ENCODE results near the gene ERC1.

ERC1 gene

DNA sequence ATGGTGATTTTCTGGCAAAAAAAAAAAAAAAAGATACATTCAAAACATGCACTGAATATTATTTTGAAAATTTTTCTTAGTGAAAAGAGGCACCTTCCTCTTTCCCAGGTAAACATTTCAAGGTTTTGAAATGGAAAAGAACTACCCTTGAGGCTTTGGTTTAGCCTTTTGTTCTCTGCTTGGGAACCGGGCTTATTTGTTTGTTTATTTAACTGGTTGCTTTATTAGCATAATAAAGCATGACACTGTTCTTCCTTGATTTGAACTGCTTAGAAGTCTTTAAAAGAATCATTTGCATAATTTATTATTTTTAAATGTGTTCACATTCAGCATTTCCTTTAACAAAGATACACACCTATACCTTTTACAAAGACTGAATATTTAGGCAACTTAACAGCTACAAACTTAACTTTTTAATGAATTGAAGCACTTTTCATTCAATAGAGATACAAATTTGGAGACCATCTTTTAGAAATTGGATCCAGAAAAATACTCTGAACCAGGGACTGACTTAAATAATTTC, 428.9 kb downstream of the ERC1 start:
- Mint-ChIP-seq H3K4me1 (ENCODE audit: low read depth) (peaks cover 5% of the 10 kb centered on the region), H3K36me3 (ENCODE audit: low read depth) (peaks cover 24% of the 10 kb centered on the region), H3K27me3 (ENCODE audit: low read depth) (no peaks in the 10 kb centered on the region), H3K27ac (no peak overlapping the region), H3K9me3 (peaks cover 19% of the 10 kb centered on the region), H3K4me3 (no peak overlapping the region)
- no peak for DNase-seq (ENCODE audit: low spot score)

- Mint-ChIP-seq H3K4me3 (no peak overlapping the region), H3K36me3 (ENCODE audit: low read depth) (peaks cover 24% of the 10 kb centered on the region), H3K9me3 (peaks cover 19% of the 10 kb centered on the region), H3K4me1 (ENCODE audit: low read depth) (peaks cover 7% of the 10 kb centered on the region), H3K27me3 (ENCODE audit: low read depth) (no peaks in the 10 kb centered on the region), H3K27ac (no peak overlapping the region)
- no peak for DNase-seq (ENCODE audit: low spot score)
Measured at GRCh38 chr12:1421091-1421846, 430.2 kb downstream of the ERC1 start.

DNA sequence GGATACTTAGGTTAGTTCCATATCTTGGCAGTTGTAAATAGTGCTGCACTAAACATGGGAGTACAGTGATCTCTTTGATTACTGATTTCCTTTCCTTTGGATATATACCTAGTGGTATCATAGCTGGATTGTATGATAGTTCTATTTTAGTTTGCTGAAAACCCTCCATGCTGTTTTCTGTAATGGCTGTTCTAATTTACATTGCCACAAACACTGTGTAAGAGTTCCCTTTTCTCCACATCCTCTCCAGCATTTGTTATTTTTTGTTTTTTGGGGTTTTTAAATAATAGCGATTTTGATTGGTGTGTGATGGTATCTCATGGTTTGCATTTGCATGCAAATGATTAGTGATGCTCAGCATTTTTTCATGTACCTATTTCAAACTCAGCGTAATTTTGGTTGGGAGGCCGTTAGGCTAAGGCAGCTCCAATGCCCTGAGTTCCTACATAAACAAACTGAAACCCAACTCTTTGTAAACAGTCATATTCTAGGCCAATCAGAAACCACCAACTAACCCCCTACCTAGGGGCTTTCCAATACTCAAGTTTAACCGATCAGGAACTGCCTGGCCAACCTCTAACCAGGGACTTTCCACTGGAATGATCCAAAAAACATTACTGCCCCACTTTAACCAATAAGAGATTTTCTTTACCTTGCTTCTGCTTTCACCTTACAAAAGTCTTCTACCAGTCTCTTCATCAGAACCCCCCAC, 431.7 kb downstream of the ERC1 start:
- Mint-ChIP-seq H3K4me3 (no peak overlapping the region), H3K9me3 (peaks cover 19% of the 10 kb centered on the region), H3K27me3 (ENCODE audit: low read depth) (no peaks in the 10 kb centered on the region), H3K36me3 (ENCODE audit: low read depth) (peaks cover 22% of the 10 kb centered on the region), H3K4me1 (ENCODE audit: low read depth) (peaks cover 7% of the 10 kb centered on the region), H3K27ac (no peak overlapping the region)
- no peak for DNase-seq (ENCODE audit: low spot score)

GRCh38 chr12:1424674-1425395, 433.8 kb downstream of the ERC1 start:
- peaks cover 19% of the 10 kb centered on the region for H3K9me3 Mint-ChIP-seq
- H3K4me3 Mint-ChIP-seq = no peak overlapping the region
- no peaks in the 10 kb centered on the region for H3K27me3 Mint-ChIP-seq (ENCODE audit: low read depth)
- H3K4me1 Mint-ChIP-seq (ENCODE audit: low read depth) = peaks cover 7% of the 10 kb centered on the region
- H3K36me3 Mint-ChIP-seq (ENCODE audit: low read depth) = peaks cover 22% of the 10 kb centered on the region
- DNase-seq (ENCODE audit: low spot score) = no peak
- H3K27ac Mint-ChIP-seq = no peak overlapping the region

DNA sequence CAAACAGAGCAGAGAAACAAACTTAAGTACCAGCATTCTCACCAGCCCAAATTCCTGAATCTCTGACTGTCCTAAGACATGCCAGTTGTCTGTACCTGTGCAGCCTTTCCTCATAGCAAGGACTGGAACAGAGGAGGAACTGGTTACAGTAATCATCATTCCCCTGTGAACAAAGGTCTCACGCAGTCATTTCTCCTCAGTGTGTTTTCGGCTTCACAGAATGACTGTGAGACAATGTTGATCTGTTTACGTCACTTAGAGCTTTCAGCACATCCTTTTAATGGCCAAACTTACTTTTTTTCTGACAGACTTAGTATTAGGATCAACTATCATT, 434.3 kb downstream of the ERC1 start:
- no peak for DNase-seq (ENCODE audit: low spot score)
- Mint-ChIP-seq H3K9me3 (peaks cover 19% of the 10 kb centered on the region), H3K4me1 (ENCODE audit: low read depth) (peaks cover 7% of the 10 kb centered on the region), H3K27ac (no peak overlapping the region), H3K36me3 (ENCODE audit: low read depth) (peaks cover 21% of the 10 kb centered on the region), H3K4me3 (no peak overlapping the region), H3K27me3 (ENCODE audit: low read depth) (no peaks in the 10 kb centered on the region)

DNA sequence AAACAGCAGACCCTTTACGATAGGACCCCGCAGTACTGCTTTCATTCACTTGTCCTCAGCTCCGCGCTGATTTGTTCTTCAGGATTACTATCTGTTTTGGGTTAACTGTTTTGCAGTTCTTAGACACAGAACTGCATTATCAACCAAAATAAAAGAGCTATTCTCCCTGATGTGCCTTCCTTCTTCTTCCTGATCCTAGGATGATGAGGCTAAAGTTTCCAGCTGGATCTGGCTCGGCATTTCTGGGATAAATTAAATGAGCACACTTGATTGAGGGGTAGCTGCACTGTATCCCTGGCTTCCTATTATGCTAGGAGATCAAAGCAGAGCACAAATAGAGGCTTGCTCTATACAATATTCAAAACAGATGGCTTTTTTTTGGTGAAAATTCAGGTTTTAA, 437.6 kb downstream of the ERC1 start:
- H3K4me3 Mint-ChIP-seq = no peak overlapping the region
- peaks cover 2% of the 10 kb centered on the region for H3K4me1 Mint-ChIP-seq (ENCODE audit: low read depth)
- no peaks in the 10 kb centered on the region for H3K27me3 Mint-ChIP-seq (ENCODE audit: low read depth)
- no peaks in the 10 kb centered on the region for H3K9me3 Mint-ChIP-seq
- DNase-seq (ENCODE audit: low spot score) = no peak
- H3K36me3 Mint-ChIP-seq (ENCODE audit: low read depth) = peaks cover 1% of the 10 kb centered on the region
- no peak overlapping the region for H3K27ac Mint-ChIP-seq

DNA sequence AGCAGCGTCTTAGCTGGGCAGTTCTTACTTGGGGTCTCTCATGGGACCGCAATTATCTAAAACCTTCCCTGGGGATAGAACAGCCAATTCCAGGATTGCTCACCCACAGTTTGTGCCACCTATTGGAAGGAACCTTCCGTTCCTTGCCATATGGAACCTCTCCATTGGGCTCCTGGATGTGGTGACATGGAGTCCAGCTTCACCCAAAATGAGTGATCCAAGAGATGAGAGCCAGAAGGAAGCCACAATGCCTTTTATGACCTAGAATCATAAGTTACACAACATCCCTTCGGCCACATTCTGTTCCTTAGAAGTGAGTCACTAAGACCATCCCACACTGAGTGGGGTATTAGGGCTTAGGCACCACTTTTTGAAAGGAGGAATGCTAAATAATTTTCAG, 439.0 kb downstream of the ERC1 start:
- H3K27me3 Mint-ChIP-seq (ENCODE audit: low read depth) = no peaks in the 10 kb centered on the region
- H3K36me3 Mint-ChIP-seq (ENCODE audit: low read depth) = no peaks in the 10 kb centered on the region
- no peaks in the 10 kb centered on the region for H3K9me3 Mint-ChIP-seq
- no peak overlapping the region for H3K4me3 Mint-ChIP-seq
- no peak overlapping the region for H3K27ac Mint-ChIP-seq
- H3K4me1 Mint-ChIP-seq (ENCODE audit: low read depth) = peaks cover 2% of the 10 kb centered on the region
- DNase-seq (ENCODE audit: low spot score) = no peak

DNA sequence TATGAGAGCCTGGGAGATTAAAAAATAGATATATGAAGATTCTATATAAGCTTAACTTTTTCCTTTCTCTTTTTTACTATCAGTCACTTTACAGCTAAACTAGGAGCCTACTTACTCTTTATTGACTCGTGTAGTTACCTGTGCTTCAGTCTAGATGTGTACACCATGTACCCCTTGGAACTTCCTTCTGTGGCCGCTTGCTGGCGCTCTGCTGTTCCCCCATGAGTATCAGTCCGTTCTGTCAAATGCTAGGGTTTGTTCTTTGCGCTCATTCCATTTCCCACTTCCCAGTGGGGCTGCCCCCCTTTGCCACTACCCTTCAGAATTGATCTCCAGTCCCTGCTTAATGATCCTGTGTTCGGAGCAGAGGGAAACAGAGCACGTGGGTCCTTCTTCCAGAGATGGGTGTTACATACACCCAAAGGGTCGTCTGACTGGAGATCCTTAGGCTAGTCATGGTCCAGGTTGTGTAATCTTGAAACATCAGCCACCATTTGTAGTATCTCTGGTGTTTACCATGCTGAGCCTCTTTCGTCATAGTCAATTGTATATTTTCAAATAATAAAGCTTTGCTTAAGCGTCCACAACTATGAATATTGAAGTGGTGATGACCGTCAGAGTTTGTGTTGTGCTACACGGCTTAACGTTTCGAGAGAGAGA, 443.4 kb downstream of the ERC1 start:
- no peak for DNase-seq (ENCODE audit: low spot score)
- H3K36me3 Mint-ChIP-seq (ENCODE audit: low read depth) = no peaks in the 10 kb centered on the region
- no peak overlapping the region for H3K27ac Mint-ChIP-seq
- H3K4me3 Mint-ChIP-seq = no peak overlapping the region
- H3K27me3 Mint-ChIP-seq (ENCODE audit: low read depth) = no peaks in the 10 kb centered on the region
- H3K9me3 Mint-ChIP-seq = no peaks in the 10 kb centered on the region
- no peaks in the 10 kb centered on the region for H3K4me1 Mint-ChIP-seq (ENCODE audit: low read depth)

DNA sequence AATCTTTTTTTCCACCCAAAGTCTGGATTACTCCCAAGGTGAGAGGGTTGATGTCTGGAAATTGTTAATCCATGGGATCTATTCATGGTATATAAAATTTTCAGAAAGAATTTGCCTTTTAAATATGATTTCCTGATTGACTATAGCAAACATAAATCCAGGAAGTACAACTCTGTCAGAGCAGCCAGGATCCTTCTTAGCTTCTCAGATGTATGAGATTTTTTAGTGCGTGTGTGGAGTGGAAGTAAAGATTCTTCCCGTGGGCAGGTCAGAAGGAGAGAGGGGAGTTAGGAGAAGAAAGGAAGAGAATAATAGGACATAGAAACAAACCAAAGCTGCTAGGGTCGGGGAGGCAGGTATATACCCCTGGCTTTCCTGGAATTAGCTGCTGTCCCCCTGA, 444.0 kb downstream of the ERC1 start:
- DNase-seq (ENCODE audit: low spot score) = no peak
- Mint-ChIP-seq H3K9me3 (no peaks in the 10 kb centered on the region), H3K4me1 (ENCODE audit: low read depth) (no peaks in the 10 kb centered on the region), H3K27ac (no peak overlapping the region), H3K36me3 (ENCODE audit: low read depth) (no peaks in the 10 kb centered on the region), H3K4me3 (no peak overlapping the region), H3K27me3 (ENCODE audit: low read depth) (no peaks in the 10 kb centered on the region)

DNA sequence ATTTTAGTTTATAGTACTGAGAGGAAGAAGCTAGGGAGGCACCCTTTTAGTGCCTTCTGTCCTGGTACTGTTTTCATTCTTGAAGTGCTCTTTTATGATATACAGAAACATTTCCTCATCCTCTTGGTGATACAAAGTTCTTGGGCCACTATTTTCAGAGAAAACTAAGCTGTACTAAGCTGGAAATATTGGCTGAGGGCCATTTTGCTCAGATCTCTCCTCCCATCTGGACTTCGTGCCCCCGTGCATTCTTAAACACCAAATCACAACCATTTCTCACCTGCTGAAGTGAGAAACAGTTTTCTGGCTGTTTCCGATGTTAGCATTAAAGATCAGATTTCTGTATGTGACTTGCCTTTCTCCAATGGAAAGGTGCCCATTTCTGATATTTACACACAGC, 444.4 kb downstream of the ERC1 start:
- Mint-ChIP-seq H3K27ac (no peak overlapping the region), H3K4me3 (no peak overlapping the region), H3K9me3 (no peaks in the 10 kb centered on the region), H3K27me3 (ENCODE audit: low read depth) (no peaks in the 10 kb centered on the region), H3K36me3 (ENCODE audit: low read depth) (no peaks in the 10 kb centered on the region), H3K4me1 (ENCODE audit: low read depth) (no peaks in the 10 kb centered on the region)
- no peak for DNase-seq (ENCODE audit: low spot score)

DNA sequence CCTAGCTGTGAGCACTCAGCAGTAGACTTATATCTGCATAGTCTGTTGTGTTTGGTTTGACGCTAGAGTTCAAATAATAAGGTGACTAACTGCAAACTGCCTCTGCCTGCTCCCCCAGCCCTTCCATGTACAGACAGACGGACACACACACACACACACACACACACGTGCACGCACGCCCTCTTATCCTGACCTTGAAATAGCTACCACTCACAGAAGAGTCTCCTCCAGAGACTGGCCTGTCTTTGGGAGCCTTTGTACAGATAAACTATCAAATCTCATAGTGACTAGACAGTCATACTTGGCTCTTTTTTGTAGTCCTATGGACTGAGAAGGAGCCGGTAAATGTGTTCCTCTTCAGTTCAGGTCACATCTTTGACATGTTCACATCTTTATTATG, 445.0 kb downstream of the ERC1 start:
- Mint-ChIP-seq H3K4me3 (no peak overlapping the region), H3K27ac (no peak overlapping the region), H3K4me1 (ENCODE audit: low read depth) (no peaks in the 10 kb centered on the region), H3K9me3 (no peaks in the 10 kb centered on the region), H3K27me3 (ENCODE audit: low read depth) (no peaks in the 10 kb centered on the region), H3K36me3 (ENCODE audit: low read depth) (no peaks in the 10 kb centered on the region)
- DNase-seq (ENCODE audit: low spot score) = no peak

DNA sequence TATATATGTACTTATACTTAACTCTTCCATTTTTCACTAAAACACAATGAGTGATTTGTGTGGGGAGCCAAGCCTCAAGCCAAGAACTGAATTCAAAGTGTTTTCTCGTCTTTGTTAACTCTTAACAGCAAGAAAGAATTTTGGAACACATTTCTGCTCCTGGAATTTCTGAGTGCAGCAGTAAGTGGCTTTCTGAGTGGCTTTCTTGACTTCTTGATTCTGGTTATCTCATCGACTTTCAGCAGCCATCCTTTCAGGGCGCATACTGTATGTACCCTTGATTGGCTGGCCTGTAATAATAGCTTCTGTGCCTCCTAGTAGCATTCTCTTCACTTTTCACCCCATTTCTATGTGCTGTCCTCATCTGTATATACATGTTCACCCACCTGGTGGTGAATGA, 446.0 kb downstream of the ERC1 start:
- Mint-ChIP-seq H3K27me3 (ENCODE audit: low read depth) (no peaks in the 10 kb centered on the region), H3K4me3 (no peak overlapping the region), H3K36me3 (ENCODE audit: low read depth) (no peaks in the 10 kb centered on the region), H3K27ac (no peak overlapping the region), H3K4me1 (ENCODE audit: low read depth) (no peaks in the 10 kb centered on the region), H3K9me3 (no peaks in the 10 kb centered on the region)
- DNase-seq (ENCODE audit: low spot score) = no peak

- Mint-ChIP-seq H3K9me3 (no peaks in the 10 kb centered on the region), H3K36me3 (ENCODE audit: low read depth) (no peaks in the 10 kb centered on the region), H3K4me1 (ENCODE audit: low read depth) (no peaks in the 10 kb centered on the region), H3K4me3 (no peak overlapping the region), H3K27me3 (ENCODE audit: low read depth) (no peaks in the 10 kb centered on the region), H3K27ac (no peak overlapping the region)
- DNase-seq (ENCODE audit: low spot score) = no peak
Measured at GRCh38 chr12:1439201-1439600, 448.2 kb downstream of the ERC1 start.

GRCh38 chr12:1439687-1440086, 448.7 kb downstream of the ERC1 start:
- Mint-ChIP-seq H3K9me3 (no peaks in the 10 kb centered on the region), H3K27me3 (ENCODE audit: low read depth) (no peaks in the 10 kb centered on the region), H3K36me3 (ENCODE audit: low read depth) (no peaks in the 10 kb centered on the region), H3K4me1 (ENCODE audit: low read depth) (no peaks in the 10 kb centered on the region), H3K27ac (no peak overlapping the region), H3K4me3 (no peak overlapping the region)
- DNase-seq (ENCODE audit: low spot score) = no peak
